Activated CD4-positive, CD25-positive, alpha-beta regulatory T cell treated with anti-CD3 and anti-CD28 coated beads, Interleukin-2, amount 50 U/mL, for 72 hours (primary cell): Measurements from ENCODE around the gene SYNM.

Experiments
- DNase-seq: peaks from one replicate; pipeline ENCODE4 v3.0.0; 2021

SYNM gene

DNA sequence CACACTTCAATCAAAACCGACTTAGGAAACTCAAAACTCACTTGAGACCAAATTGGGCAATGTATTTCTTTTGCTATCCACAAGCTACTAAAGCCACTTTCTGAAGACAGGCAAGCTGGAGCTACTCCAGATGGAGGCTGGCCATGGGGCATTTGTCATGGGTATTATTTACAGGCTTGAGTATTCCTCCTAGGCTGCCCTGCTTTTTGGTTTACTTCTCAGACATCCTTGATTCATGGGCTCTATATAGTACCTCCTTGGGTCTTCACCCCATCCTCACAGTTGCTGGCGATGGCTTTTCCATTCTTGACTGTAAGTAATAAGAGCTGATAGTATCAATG is 18.6 kb upstream of the SYNM start:
- DNase-seq, result no peak

DNA sequence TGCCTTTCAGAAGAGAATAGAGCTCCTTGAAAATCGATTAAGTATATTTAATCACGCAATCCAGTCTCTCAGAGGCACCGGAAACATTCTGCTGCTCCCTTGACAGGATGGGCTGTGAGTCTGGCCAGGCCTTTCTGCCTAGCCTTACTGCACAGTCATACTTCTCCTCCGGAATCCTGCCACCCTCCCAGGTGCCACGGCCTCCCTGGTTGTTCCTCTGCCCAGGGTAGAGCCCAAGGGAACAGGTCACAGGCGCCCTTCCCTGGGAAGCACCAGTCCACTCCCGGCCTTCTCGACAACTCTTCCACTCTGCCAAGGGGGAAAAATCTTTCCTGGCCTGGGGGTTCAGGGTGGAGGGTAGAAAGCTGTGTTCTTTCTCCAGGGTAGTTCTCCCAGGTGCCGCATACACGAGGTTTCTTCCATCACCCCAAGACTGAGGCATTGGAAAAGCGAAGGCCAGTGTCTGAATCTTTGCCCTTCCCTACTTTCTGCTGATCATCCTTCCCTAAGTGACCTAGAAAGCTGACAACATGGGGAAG is 17.4 kb upstream of the SYNM start:
- DNase-seq, result peak; percentile 13

- DNase-seq, result peak; percentile 13
Measured at GRCh38 chr15:99090011-99090699, 14.7 kb upstream of the SYNM start.

DNA sequence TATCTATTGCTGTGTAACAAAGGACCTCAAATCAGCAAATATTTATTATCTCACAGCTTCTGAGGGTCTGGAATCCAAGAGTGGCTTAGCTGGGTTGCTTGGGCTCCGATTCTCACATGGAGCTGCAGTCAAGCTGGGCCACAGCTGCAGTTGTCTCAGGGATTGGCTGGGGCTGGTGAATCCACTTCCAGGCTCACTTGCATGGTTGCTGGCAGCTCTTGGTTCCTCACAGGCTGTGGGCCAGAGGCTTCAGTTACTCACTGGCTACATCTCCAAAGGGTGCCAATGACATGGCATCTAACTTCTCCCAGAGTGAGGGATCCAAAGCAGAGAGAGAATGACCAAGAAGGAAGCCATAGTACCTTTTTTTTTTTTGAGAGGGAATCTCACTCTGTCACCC is 13.9 kb upstream of the SYNM start:
- DNase-seq, result no peak

DNA sequence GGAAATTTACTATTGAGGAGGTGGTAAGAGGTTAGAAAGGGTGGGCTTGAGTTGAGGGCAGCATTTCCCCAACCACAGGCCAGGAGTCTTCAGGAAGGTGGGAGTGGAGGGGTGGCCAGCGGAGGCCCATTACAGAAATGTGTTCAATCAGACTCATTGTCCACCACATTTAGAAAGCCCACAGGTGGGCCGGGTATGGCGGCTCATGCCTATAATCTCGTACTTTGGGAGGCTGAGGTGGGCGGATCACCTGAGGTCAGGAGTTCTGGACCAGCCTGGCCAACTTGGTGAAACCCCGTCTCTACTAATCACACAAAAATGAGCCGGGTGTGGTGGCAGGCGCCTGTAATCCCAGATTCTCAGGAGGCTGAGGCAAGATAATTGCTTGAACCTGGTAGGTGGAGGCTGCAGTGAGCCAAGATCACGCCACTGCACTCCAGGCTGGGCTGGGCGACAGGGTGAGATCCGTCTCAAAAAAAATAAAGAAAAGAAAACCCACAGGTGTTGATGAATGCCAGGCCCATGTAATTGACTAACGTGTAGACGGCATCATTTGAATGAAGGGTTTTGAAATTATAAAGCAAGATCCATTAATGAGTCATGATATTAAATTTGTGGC is 12.2 kb upstream of the SYNM start:
- DNase-seq, result peak; percentile 17

- DNase-seq, result no peak
Measured at GRCh38 chr15:99095626-99096025, 9.3 kb upstream of the SYNM start.

GRCh38 chr15:99096173-99096893 is 8.5 kb upstream of the SYNM start:
- DNase-seq, result peak; percentile 24

DNA sequence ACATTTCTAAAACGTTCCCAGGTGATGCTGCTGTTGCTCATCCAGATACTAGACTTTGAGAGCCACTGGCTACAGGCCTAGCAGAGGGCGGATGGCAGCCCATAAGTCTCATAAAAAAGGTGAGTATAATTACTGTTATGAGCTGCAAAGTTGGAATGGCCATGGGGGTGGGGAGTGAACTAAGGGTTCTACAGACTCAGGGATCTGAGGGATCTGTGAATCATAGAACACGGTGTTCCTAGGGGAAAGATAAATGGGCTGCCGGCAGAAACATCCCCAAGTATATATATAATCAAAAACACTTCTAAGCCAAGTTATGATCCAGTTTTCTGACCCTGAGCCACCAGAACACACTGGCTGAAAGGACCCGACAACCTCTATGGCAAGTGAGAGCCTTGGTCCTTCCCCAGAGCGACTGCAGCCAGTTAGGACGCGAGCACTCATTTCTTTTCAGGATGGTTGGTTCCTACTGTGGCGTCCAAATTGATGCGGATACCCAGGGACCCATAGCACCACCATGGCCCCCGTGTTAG is 7.9 kb upstream of the SYNM start:
- no peak for DNase-seq

GRCh38 chr15:99097441-99098410 is 7.2 kb upstream of the SYNM start:
- peak; percentile 2 for DNase-seq

- peak; percentile 8 for DNase-seq
Measured at GRCh38 chr15:99098426-99098825, 6.5 kb upstream of the SYNM start.

GRCh38 chr15:99098991-99099390 is 5.9 kb upstream of the SYNM start:
- DNase-seq, result peak; percentile 4

DNA sequence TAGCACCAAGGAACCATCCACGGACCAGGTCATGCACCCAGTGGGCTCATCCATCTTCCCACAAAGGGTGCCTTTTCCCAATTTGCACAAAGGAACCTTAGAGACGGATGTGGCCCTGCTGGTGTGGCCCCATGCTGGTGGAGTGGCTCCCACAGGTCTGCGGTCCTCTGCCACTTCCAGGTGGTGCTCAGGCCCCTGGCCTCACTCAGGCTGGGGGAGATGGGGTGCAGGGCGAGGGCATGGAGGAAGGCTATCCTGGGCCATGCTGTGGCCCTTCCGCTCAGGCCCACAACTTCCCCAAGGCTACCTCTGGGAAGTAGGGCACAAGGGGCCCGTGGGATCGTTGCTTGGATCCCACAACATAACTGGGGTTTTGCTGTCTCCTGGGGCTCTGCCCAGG is 5.2 kb upstream of the SYNM start:
- DNase-seq, result peak; percentile 12

- peak; percentile 34 for DNase-seq
Measured at GRCh38 chr15:99100245-99101173, 4.4 kb upstream of the SYNM start.

DNA sequence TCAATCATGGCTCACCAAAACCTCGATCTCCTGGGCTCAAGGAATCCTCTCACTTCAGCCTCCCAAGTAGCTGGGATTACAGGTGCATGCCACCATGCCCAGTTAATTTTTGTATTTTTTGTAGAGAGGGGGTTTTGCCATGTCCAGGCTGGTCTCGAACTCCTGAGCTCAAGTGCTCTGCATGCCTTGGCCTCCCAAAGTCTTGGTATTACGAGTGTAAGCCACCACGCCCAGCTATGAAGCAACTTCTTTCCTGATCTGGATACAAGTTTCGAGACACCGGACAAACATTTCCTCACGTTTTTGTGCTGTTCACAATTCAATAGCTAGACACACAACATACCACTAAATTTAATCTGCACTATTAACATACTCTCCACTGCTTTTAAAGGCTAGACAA is 3.4 kb upstream of the SYNM start:
- DNase-seq, result peak; percentile 4

DNA sequence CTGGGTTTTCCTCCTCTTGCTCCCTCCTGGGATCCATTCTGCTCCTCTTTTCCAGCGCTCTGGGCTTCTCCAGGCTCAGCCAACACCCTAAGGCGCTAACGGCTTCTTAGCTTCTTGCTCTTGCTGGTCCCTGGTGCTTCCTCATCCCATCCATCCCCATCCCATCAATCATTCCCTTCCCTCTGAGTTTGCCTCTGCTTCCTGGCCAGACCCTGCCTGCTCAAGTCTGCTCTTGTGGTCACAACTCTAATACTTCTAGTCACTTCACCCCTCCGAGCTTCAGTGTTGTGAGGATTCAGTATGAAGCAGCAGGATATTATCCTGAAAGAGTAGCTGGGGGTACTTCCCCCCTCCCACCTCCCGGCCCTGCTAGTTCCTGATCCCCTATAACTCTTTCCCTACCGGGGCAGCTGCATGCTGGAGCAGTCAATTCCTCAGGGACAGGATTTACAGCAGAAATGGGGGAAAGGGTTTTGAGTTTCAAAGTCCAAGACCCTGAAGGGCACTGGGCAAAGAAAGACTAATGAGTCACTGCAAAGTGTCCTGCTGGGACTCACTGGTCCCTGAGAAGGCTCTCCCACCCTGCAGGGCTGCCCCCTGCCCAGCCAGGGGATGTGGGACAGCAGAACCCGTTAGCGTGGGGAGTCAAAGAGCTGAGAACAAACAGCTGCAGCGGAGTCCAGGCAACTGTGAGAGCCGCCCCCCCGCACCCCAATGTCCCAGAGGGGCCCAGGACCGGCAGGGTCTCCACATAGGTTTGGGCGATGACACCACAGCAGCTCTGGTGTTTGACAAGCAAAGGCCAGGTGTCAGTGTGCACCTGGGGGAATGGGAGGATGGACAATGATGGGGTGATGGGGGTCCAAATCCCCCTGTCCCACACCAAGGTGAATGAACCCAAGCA is 2.3 kb upstream of the SYNM start:
- peak; percentile 12 for DNase-seq

GRCh38 chr15:99103279-99103678 is 1.6 kb upstream of the SYNM start:
- DNase-seq, result peak; percentile 14

GRCh38 chr15:99105514-99106341 is 848 bp downstream of the SYNM start:
- DNase-seq, result peak; percentile 39

DNA sequence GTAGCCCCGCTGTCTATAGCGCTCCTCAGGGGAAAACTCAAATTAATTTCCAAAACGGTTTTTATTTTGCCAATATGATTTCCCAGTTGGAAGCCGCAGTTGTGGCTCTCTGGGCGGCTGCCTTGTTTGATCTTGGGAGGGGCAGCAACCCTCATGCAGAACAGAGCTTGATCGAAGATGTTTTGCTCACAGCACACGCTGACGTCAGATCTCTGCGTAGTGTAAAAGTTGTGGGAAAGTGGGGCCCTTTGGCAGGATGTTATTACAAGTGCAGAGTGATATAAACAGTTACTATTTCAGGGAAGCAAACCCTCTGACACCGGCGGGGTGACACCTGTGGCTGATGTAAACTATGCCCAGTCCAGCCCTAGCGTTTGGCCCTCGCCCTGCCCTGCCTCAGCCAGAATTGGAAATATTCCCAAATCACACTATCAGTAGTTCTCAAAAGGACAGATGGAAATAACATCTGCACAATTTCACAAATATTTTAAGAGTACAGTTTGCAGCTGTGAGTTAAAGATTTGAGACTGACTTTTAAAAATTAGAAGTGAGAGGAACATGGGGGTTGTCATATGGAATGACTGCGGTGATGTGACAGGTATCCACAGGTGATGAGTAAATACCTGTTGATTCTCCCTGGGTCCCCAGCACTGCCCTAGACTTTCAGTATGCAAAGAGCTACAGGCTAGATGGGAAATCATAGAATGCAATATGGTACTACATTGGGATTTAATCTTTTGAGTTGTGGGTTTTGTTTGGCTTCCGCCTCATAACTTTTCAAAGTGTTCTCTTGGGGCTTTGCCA is 1.7 kb downstream of the SYNM start:
- DNase-seq, result no peak
